ENCODE measurements around the gene GPLD1.

GPLD1 gene

GRCh38 chr6:24441599-24441904 is 47.8 kb downstream of the GPLD1 start:
- Histone ChIP-seq H3F3A (ENCODE audit: insufficient read depth, low read length) (peaks cover 8% of the 10 kb centered on the region; the same call in 1 of the 2 replicates), H3K27ac (ENCODE audit: low read length) (no peak overlapping the region), H3K79me2 (ENCODE audit: low read length) (no peaks in the 10 kb centered on the region), H3K36me3 (replicated peaks; ENCODE audit: insufficient read depth, low read length) (no peaks in the 10 kb centered on the region), H3K4me1 (ENCODE audit: low read length) (peaks cover 16% of the 10 kb centered on the region), H3K9ac (ENCODE audit: low read length) (no peak overlapping the region), H3K27me3 (replicated peaks; ENCODE audit: insufficient read depth, low read length) (no peaks in the 10 kb centered on the region), H2AFZ (ENCODE audit: low read length) (no peak overlapping the region), H3K9me3 (replicated peaks; ENCODE audit: insufficient read depth, low read length) (no peaks in the 10 kb centered on the region), H3K9me2 (replicated peaks; ENCODE audit: insufficient read depth, low read length) (no peaks in the 10 kb centered on the region), H3K4me2 (ENCODE audit: low read depth, low read length) (no peak overlapping the region), H4K20me1 (ENCODE audit: insufficient read depth, low read length) (no peaks in the 10 kb centered on the region), H3K4me3 (ENCODE audit: low read length) (no peak overlapping the region)
- TF ChIP-seq EZH2phosphoT487 (IDR thresholded peaks at IDR 0.05; ENCODE audit: low read length): no peak
- TF ChIP-seq CTCF (IDR thresholded peaks at IDR 0.05; ENCODE audit: low read length): no peak
- no peak for TF ChIP-seq EZH2 (optimal IDR thresholded peaks at IDR 0.05; ENCODE audit: low read depth, low read length)
- DNase-seq: no peak

- Histone ChIP-seq H4K20me1 (ENCODE audit: insufficient read depth, low read length) (no peaks in the 10 kb centered on the region), H3K9me3 (replicated peaks; ENCODE audit: insufficient read depth, low read length) (no peaks in the 10 kb centered on the region), H3K4me2 (ENCODE audit: low read depth, low read length) (no peak overlapping the region), H3K79me2 (ENCODE audit: low read length) (no peaks in the 10 kb centered on the region), H3K9me2 (replicated peaks; ENCODE audit: insufficient read depth, low read length) (no peaks in the 10 kb centered on the region), H3K36me3 (replicated peaks; ENCODE audit: insufficient read depth, low read length) (no peaks in the 10 kb centered on the region), H2AFZ (ENCODE audit: low read length) (no peak overlapping the region), H3K4me1 (ENCODE audit: low read length) (peaks cover 19% of the 10 kb centered on the region), H3K27ac (ENCODE audit: low read length) (no peak overlapping the region), H3K27me3 (replicated peaks; ENCODE audit: insufficient read depth, low read length) (no peaks in the 10 kb centered on the region), H3K9ac (ENCODE audit: low read length) (no peak overlapping the region), H3K4me3 (ENCODE audit: low read length) (no peak overlapping the region), H3F3A (ENCODE audit: insufficient read depth, low read length) (peaks cover 8% of the 10 kb centered on the region; the same call in 1 of the 2 replicates)
- DNase-seq: no peak
- TF ChIP-seq CTCF (IDR thresholded peaks at IDR 0.05; ENCODE audit: low read length) (no peak), EZH2 (optimal IDR thresholded peaks at IDR 0.05; ENCODE audit: low read depth, low read length) (no peak), EZH2phosphoT487 (IDR thresholded peaks at IDR 0.05; ENCODE audit: low read length) (no peak)
Measured at GRCh38 chr6:24440897-24441598, 48.3 kb downstream of the GPLD1 start.

- TF ChIP-seq CTCF (IDR thresholded peaks at IDR 0.05; ENCODE audit: low read length): peak; percentile 14
- no peak for TF ChIP-seq EZH2phosphoT487 (IDR thresholded peaks at IDR 0.05; ENCODE audit: low read length)
- Histone ChIP-seq H3K36me3 (replicated peaks; ENCODE audit: insufficient read depth, low read length) (no peaks in the 10 kb centered on the region), H3K4me1 (ENCODE audit: low read length) (peaks cover 20% of the 10 kb centered on the region), H3K9ac (ENCODE audit: low read length) (no peak overlapping the region), H3K27me3 (replicated peaks; ENCODE audit: insufficient read depth, low read length) (no peaks in the 10 kb centered on the region), H3K4me3 (ENCODE audit: low read length) (no peak overlapping the region), H3K9me3 (replicated peaks; ENCODE audit: insufficient read depth, low read length) (no peaks in the 10 kb centered on the region), H3K79me2 (ENCODE audit: low read length) (no peaks in the 10 kb centered on the region), H3K4me2 (ENCODE audit: low read depth, low read length) (peak overlapping the region; percentile 62), H4K20me1 (ENCODE audit: insufficient read depth, low read length) (no peaks in the 10 kb centered on the region), H3F3A (ENCODE audit: insufficient read depth, low read length) (peaks cover 8% of the 10 kb centered on the region; the same call in 1 of the 2 replicates), H3K9me2 (replicated peaks; ENCODE audit: insufficient read depth, low read length) (no peaks in the 10 kb centered on the region), H3K27ac (ENCODE audit: low read length) (peak overlapping the region; percentile 48; the same call in 1 of the 2 replicates), H2AFZ (ENCODE audit: low read length) (peak overlapping the region; percentile 44; the same call in 1 of the 2 replicates)
- DNase-seq: peak; percentile 74
Measured at GRCh38 chr6:24439858-24440539, 49.4 kb downstream of the GPLD1 start.

Measured in MM.1S (cell line).